GM10266 (cell line): Measurements from ENCODE around the gene STN1.

Experiments used
- DNase-seq: peaks from one replicate; pipeline ENCODE4 v3.0.0; 2012; ENCODE audit errors: extremely low spot score
- CTCF ChIP-seq: IDR thresholded peaks from 2 replicates; pipeline ENCODE4 v1.5.1; 2012; ENCODE audit warnings: mild to moderate bottlenecking, low read depth; ENCODE audit not compliant: control insufficient read depth, insufficient read depth; ENCODE audit errors: missing control alignments

Gene STN1

GRCh38 chr10:103936022-103936421 is 18.0 kb upstream of the STN1 start:
- no peak for DNase-seq
- TF ChIP-seq CTCF = no peak

GRCh38 chr10:103934308-103934707 is 16.3 kb upstream of the STN1 start:
- no peak for TF ChIP-seq CTCF
- no peak for DNase-seq

DNA sequence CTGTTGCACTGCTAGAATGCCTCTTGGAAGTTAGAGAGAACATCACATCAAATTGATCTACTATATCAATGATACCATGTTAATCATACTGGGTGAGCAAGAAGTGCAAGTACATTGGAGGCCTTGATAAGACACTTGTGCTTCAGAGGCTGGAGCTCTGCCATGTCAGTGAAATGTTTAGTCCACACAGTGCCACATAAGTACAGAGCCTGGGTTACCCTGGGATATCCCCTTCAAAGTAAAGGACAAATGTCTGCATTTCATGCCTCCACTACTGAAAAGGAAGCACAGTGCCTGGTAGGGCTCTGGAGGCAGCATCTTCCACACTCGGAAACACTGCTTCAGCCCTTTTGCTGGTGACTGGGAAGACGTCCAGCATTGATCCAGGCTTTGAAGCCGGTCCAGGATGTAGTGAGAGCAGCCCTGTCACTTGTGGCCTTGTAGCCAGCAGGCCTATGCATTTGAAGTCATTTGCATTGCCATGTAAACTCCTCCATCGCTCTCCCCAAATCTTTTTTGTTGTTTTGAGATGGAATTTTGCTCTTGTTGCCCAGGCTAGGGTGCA is 15.7 kb upstream of the STN1 start:
- no peak for TF ChIP-seq CTCF
- DNase-seq = no peak

GRCh38 chr10:103932971-103933370 is 15.0 kb upstream of the STN1 start:
- no peak for DNase-seq
- no peak for TF ChIP-seq CTCF

DNA sequence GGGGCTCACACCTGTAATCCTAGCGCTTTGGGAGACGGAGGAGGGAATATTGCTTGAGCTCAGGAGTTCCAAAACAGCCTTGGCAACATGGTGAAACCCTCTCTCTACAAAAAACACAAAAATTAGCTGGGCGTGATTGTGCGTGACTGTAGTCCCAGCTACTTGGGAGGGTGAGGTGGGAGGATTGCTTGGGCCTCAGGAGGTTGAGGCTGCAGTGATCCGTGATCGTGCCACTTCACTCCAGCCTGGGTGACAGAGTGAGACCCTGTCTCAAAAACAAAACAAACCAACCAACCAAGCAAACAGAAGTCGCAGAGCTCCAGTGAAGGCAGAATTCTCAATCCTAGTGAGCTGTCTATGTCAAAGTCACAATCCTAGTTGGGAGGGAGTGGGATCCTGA is 14.3 kb upstream of the STN1 start:
- no peak for DNase-seq
- TF ChIP-seq CTCF = no peak

DNA sequence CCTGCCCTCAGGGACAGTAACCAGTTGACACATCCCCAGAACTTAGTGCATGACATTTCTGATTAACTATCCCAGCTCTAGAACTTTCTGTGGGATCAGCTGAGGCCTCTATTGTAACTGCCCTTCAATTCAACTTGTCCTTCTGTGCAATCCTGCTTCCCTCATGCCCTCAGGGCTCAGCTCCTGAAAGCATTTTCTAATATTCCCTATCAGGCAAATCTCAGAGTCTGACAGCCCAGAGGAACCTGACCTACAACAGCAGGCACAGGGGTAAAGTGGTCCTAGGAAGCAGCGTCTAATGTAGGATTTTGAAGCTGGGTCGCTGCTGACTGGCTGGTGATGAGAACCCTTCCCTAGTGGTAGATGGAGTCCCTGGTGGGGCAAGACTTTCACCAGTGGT is 13.6 kb upstream of the STN1 start:
- no peak for TF ChIP-seq CTCF

GRCh38 chr10:103930881-103931280 is 12.9 kb upstream of the STN1 start:
- TF ChIP-seq CTCF = no peak
- no peak for DNase-seq

More for the DNA sequence above, 13.6 kb upstream of the STN1 start:
- no peak for DNase-seq
